ENCODE data around the gene PRR7. TPM values are rescaled to one million over a fixed set of nuclear protein-coding genes. Genes with fewer than 3 reads are reported as not detected.

The PRR7 gene
- total RNA-seq, 1 donor from 2014 or later = 4.4 TPM

GRCh38 chr5:177403102-177403791, 43.4 kb upstream of the PRR7 start:
- Mint-ChIP-seq H3K27ac (ENCODE audit: unreplicated experiment) (no peak overlapping the region), H3K36me3 (ENCODE audit: unreplicated experiment) (no peaks in the 10 kb centered on the region), H3K27me3 (ENCODE audit: unreplicated experiment) (peaks cover 19% of the 10 kb centered on the region), H3K9me3 (ENCODE audit: unreplicated experiment) (no peaks in the 10 kb centered on the region), H3K4me1 (ENCODE audit: unreplicated experiment) (peaks cover 16% of the 10 kb centered on the region), H3K4me3 (ENCODE audit: unreplicated experiment) (peak overlapping the region; percentile 70)
- no peak for DNase-seq (ENCODE audit: extremely low spot score, unreplicated experiment)
- TF ChIP-seq CTCF (IDR thresholded peaks at IDR 0.05) = no peak

- H3K27me3 Mint-ChIP-seq (ENCODE audit: unreplicated experiment) = peaks cover 19% of the 10 kb centered on the region
- no peak overlapping the region for H3K27ac Mint-ChIP-seq (ENCODE audit: unreplicated experiment)
- no peaks in the 10 kb centered on the region for H3K9me3 Mint-ChIP-seq (ENCODE audit: unreplicated experiment)
- peak overlapping the region; percentile 70 for H3K4me3 Mint-ChIP-seq (ENCODE audit: unreplicated experiment)
- TF ChIP-seq CTCF (IDR thresholded peaks at IDR 0.05) = peak; percentile 65
- H3K4me1 Mint-ChIP-seq (ENCODE audit: unreplicated experiment) = peaks cover 16% of the 10 kb centered on the region
- H3K36me3 Mint-ChIP-seq (ENCODE audit: unreplicated experiment) = no peaks in the 10 kb centered on the region
- peak; percentile 90 for DNase-seq (ENCODE audit: extremely low spot score, unreplicated experiment)
These were observed 42.6 kb upstream of the PRR7 start for GRCh38 chr5:177403792-177404640.

GRCh38 chr5:177404641-177405179, 41.9 kb upstream of the PRR7 start:
- no peaks in the 10 kb centered on the region for H3K36me3 Mint-ChIP-seq (ENCODE audit: unreplicated experiment)
- H3K4me1 Mint-ChIP-seq (ENCODE audit: unreplicated experiment) = peaks cover 16% of the 10 kb centered on the region
- H3K27ac Mint-ChIP-seq (ENCODE audit: unreplicated experiment) = no peak overlapping the region
- no peak for TF ChIP-seq CTCF (IDR thresholded peaks at IDR 0.05)
- peak overlapping the region; percentile 70 for H3K4me3 Mint-ChIP-seq (ENCODE audit: unreplicated experiment)
- DNase-seq (ENCODE audit: extremely low spot score, unreplicated experiment) = no peak
- H3K27me3 Mint-ChIP-seq (ENCODE audit: unreplicated experiment) = peaks cover 19% of the 10 kb centered on the region
- H3K9me3 Mint-ChIP-seq (ENCODE audit: unreplicated experiment) = no peaks in the 10 kb centered on the region

GRCh38 chr5:177405312-177405711, 41.3 kb upstream of the PRR7 start:
- DNase-seq (ENCODE audit: extremely low spot score, unreplicated experiment) = no peak

More at GRCh38 chr5:177405312-177405711, 41.3 kb upstream of the PRR7 start:
- Mint-ChIP-seq H3K9me3 (ENCODE audit: unreplicated experiment) (no peaks in the 10 kb centered on the region), H3K4me1 (ENCODE audit: unreplicated experiment) (peaks cover 16% of the 10 kb centered on the region), H3K36me3 (ENCODE audit: unreplicated experiment) (no peaks in the 10 kb centered on the region), H3K4me3 (ENCODE audit: unreplicated experiment) (no peak overlapping the region), H3K27ac (ENCODE audit: unreplicated experiment) (no peak overlapping the region), H3K27me3 (ENCODE audit: unreplicated experiment) (peaks cover 19% of the 10 kb centered on the region)
- no peak for TF ChIP-seq CTCF (IDR thresholded peaks at IDR 0.05)

Data from osteocyte (in vitro differentiated cells).